Non-pigmented ciliary epithelial cell (primary cell): ENCODE results near the gene MYL6.

ENCODE experiments used
- DNase-seq: peaks from one replicate; pipeline ENCODE4 v3.0.0-alpha.2; 2010; ENCODE audit warnings: low read depth

Gene MYL6

GRCh38 chr12:56129206-56129941, 28.8 kb upstream of the MYL6 start:
- DNase-seq = no peak

DNA sequence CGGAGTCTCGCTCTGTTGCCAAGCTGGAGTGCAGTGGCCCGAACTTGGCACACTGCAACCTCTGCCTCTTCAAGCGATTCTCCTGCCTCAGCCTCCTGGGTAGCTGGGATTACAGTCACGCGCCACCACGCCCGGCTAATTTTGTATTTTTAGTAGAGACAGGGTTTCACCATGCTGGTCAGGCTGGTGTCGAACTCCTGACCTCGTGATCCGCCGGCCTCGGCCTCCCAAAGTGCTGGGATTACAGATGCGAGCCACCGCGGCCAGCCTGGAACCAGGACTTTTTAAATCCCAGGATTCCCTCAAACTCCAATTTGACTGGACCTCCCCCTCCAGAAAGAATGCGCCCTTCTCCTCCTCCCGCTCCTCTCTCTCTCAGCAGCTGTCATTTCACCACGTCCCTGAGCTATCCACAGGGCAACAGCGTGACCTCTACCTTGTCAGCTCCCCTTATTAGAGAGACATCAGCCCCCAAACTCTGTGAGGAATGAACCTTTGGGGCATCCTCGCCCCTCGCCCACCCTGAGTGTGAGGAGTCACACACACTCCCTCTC, 28.1 kb upstream of the MYL6 start:
- no peak for DNase-seq

DNA sequence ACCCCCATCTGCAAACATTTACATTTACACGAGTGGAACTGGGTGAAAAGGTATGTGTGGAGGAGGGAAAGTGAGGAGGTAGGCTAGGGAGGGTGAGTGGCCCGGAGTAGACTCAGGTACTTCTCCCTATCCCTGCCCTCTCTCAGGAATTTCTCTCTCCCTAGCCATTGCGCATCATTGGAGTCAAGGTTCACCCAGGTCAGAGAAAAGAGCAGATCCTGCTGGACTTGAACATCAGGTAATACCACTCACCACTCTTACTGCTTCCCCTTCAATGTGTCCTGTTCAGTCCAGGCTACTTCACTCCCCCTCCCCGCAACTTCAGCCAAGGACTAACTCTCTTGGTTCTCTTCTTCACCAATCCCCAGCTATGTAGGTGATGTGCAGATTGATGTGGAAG, 27.3 kb upstream of the MYL6 start:
- no peak for DNase-seq

GRCh38 chr12:56134897-56135296, 23.3 kb upstream of the MYL6 start:
- no peak for DNase-seq

GRCh38 chr12:56137853-56138571, 20.1 kb upstream of the MYL6 start:
- DNase-seq = no peak

GRCh38 chr12:56141946-56142784, 16.0 kb upstream of the MYL6 start:
- DNase-seq = no peak

GRCh38 chr12:56143217-56143616, 14.9 kb upstream of the MYL6 start:
- DNase-seq = no peak

DNA sequence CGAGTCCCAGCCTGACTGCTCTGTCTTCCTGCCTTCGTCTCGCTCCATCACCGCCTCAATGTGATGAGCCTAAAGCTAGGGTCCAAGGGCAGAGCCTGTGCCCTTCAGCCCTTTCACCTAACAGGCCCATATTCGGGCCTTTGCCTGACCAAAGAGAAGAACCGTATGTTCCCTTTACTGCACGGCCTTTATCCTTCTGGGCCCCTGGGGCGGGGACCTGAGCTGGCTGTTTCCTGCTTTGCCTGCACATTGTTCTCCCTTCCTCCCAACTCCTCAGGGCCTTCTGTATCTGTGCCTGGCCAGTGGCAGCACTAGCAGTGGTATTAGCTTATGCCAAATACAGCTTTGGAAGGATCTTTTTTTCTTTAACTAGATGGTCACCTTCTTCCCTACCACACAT, 14.3 kb upstream of the MYL6 start:
- no peak for DNase-seq

- DNase-seq = no peak
Observed at GRCh38 chr12:56145217-56145616, 12.9 kb upstream of the MYL6 start.

DNA sequence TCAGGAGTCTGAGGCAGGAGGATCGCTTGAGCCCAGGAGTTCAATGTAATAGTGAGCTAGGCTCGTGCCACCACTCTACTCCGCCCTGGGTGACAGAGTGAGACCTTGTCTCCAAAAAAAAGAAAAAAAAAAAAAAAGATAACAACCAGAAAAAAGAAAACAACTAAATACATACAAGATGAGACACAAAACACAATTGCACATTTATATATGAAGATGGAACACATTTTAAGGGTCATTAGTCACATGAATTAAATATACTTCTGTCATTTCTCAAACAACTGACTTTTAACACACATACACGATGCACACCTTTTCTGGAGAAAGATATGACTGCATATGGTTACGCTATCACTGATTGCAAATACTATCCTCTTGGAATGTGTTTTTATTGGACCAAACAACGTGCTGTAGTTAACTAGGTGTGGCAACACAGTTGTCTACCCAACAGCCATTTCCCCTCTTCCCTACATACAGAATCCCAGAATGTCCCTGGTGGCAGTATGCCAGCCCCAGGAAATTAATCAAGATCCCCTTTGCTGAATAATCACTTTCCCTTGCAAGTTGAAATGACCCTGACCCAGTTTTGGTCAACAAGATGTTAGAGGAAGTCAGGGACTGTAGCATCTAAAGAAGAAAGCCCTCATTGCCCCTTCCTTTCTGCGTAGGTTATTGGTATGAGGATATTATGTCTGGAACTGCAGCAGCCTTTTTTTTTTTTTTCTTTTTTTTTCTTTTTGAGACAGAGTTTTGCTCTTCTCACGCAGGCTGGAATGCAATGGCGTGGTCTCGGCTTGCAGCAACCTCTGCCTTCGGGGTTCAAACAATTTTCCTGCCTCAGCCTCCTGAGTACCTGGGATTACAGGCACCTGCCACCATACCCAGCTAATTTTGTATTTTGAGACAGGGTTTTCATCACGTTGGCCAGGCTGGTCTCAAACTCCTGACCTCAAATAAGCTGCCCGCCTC, 11.4 kb upstream of the MYL6 start:
- no peak for DNase-seq

GRCh38 chr12:56150563-56150962, 7.6 kb upstream of the MYL6 start:
- DNase-seq = no peak

GRCh38 chr12:56151672-56152131, 6.5 kb upstream of the MYL6 start:
- DNase-seq = no peak

- DNase-seq = peak; percentile 58
Observed at GRCh38 chr12:56152132-56152755, 5.9 kb upstream of the MYL6 start, which contains the start of gene MYL6B. TSS of gene MYL6B (plus strand) at chr12:56152587. CDS start at chr12:56153919, 1,332 bp downstream.

- DNase-seq = no peak
Observed at GRCh38 chr12:56152756-56153677, 5.1 kb upstream of the MYL6 start.

DNA sequence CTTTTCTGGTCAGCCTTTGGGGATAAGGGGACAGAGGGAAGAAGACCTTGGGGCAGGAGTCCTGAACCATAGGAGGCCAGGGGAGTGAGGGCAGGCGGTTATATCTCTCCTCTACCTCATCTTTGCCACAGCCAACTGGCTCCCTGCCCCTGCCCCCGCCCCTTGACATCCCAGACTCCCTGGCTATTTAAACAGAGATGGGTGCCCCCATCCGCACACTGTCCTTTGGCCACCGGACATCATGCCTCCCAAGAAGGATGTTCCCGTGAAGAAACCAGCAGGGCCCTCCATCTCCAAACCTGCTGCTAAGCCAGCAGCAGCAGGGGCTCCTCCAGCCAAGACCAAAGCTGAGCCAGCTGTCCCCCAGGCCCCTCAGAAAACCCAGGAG, 4.5 kb upstream of the MYL6 start:
- DNase-seq = no peak

- DNase-seq = no peak
Observed at GRCh38 chr12:56154246-56154771, 3.9 kb upstream of the MYL6 start.

DNA sequence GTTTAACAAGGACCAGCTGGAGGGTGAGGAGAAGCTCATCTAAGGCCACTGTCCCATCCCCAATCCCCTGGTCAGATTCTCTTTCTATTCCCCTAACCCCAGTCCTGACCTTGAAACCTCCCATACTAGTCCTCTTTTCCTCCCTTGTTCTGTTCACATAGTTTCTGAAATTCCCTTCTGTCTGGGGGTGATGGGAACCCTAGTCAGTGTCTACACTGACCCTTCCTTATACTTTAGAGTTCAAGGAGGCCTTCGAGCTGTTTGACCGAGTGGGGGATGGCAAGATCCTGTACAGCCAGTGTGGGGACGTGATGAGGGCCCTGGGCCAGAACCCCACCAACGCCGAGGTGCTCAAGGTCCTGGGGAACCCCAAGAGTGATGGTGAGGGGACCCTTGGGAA, 3.3 kb upstream of the MYL6 start:
- DNase-seq = no peak

GRCh38 chr12:56155256-56155845, 2.8 kb upstream of the MYL6 start:
- DNase-seq = no peak
